HEK293 (cell line): ENCODE data around the gene PROB1.

ENCODE experiments used
- BCL11A ChIP-seq: fragments of 450-650 bp; formaldehyde crosslinking; IDR thresholded peaks from 2 replicates; pipeline ENCODE4 v1.5.1; 2016; ENCODE audit warnings: low read depth, missing biosample characterization, missing genetic modification characterization
- ZNF10 ChIP-seq: fragments of 450-650 bp; formaldehyde crosslinking; IDR thresholded peaks from 2 replicates; pipeline ENCODE4 v1.5.1; 2017; ENCODE audit warnings: missing biosample characterization, missing genetic modification characterization
- ZNF184 ChIP-seq: fragments of 450-650 bp; IDR thresholded peaks from 2 replicates; pipeline ENCODE4 v1.5.1; 2018; ENCODE audit warnings: missing biosample characterization, mild to moderate bottlenecking, missing genetic modification characterization
- ZNF423 ChIP-seq: fragments of 450-650 bp; formaldehyde crosslinking; IDR thresholded peaks from 2 replicates; pipeline ENCODE4 v1.5.1; 2016; ENCODE audit warnings: missing biosample characterization, missing genetic modification characterization
- ZNF747 ChIP-seq: fragments of 450-650 bp; formaldehyde crosslinking; IDR thresholded peaks from 2 replicates; pipeline ENCODE4 v1.5.1; 2016; ENCODE audit warnings: missing biosample characterization, missing genetic modification characterization
- ZNF777 ChIP-seq: fragments of 450-650 bp; formaldehyde crosslinking; IDR thresholded peaks from 2 replicates; pipeline ENCODE4 v1.5.1; 2017; ENCODE audit warnings: missing biosample characterization, missing genetic modification characterization, borderline replicate concordance
- TF ChIP-seq, protein P1 (sequence below): fragments of 450-650 bp; formaldehyde crosslinking; IDR thresholded peaks from 2 replicates; pipeline ENCODE4 v1.5.1; 2016; ENCODE audit warnings: missing biosample characterization, missing genetic modification characterization
- TF ChIP-seq, protein P2 (sequence below): fragments of 450-650 bp; formaldehyde crosslinking; IDR thresholded peaks from 2 replicates; pipeline ENCODE4 v1.5.1; 2016; ENCODE audit warnings: missing biosample characterization, missing genetic modification characterization

- TF ChIP-seq, protein P1, sequence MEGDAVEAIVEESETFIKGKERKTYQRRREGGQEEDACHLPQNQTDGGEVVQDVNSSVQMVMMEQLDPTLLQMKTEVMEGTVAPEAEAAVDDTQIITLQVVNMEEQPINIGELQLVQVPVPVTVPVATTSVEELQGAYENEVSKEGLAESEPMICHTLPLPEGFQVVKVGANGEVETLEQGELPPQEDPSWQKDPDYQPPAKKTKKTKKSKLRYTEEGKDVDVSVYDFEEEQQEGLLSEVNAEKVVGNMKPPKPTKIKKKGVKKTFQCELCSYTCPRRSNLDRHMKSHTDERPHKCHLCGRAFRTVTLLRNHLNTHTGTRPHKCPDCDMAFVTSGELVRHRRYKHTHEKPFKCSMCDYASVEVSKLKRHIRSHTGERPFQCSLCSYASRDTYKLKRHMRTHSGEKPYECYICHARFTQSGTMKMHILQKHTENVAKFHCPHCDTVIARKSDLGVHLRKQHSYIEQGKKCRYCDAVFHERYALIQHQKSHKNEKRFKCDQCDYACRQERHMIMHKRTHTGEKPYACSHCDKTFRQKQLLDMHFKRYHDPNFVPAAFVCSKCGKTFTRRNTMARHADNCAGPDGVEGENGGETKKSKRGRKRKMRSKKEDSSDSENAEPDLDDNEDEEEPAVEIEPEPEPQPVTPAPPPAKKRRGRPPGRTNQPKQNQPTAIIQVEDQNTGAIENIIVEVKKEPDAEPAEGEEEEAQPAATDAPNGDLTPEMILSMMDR (tag by site-specific recombination): no peak
- no peak for TF ChIP-seq ZNF184 (tag by site-specific recombination)
- no peak for TF ChIP-seq ZNF747 (tag by site-specific recombination)
- TF ChIP-seq BCL11A: no peak
- TF ChIP-seq, protein P2, sequence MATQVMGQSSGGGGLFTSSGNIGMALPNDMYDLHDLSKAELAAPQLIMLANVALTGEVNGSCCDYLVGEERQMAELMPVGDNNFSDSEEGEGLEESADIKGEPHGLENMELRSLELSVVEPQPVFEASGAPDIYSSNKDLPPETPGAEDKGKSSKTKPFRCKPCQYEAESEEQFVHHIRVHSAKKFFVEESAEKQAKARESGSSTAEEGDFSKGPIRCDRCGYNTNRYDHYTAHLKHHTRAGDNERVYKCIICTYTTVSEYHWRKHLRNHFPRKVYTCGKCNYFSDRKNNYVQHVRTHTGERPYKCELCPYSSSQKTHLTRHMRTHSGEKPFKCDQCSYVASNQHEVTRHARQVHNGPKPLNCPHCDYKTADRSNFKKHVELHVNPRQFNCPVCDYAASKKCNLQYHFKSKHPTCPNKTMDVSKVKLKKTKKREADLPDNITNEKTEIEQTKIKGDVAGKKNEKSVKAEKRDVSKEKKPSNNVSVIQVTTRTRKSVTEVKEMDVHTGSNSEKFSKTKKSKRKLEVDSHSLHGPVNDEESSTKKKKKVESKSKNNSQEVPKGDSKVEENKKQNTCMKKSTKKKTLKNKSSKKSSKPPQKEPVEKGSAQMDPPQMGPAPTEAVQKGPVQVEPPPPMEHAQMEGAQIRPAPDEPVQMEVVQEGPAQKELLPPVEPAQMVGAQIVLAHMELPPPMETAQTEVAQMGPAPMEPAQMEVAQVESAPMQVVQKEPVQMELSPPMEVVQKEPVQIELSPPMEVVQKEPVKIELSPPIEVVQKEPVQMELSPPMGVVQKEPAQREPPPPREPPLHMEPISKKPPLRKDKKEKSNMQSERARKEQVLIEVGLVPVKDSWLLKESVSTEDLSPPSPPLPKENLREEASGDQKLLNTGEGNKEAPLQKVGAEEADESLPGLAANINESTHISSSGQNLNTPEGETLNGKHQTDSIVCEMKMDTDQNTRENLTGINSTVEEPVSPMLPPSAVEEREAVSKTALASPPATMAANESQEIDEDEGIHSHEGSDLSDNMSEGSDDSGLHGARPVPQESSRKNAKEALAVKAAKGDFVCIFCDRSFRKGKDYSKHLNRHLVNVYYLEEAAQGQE (tag by site-specific recombination): no peak
- TF ChIP-seq ZNF777 (tag by site-specific recombination): no peak
- TF ChIP-seq ZNF10: no peak
- no peak for TF ChIP-seq ZNF423 (tag by site-specific recombination)
Observed at GRCh38 chr5:139379626-139380449, 15.1 kb downstream of the PROB1 start.
